Cardiac muscle cell (in vitro differentiated cells and primary cell): ENCODE data around the gene HIVEP3. TPM values are rescaled to one million over a fixed set of nuclear protein-coding genes. Genes with fewer than 3 reads are reported as not detected.
A peak's percentile ranks its signal among the peaks of the same experiment; 100 is the strongest.

Experiments used
- DNase-seq, 2 donors: peaks; one replicate each; pipeline versions ENCODE4 v3.0.0 to v3.0.0-alpha.2; 2010 to 2017; ENCODE audit warnings: low read depth in 1 of 2, low spot score in 1 of 2
- H3K27ac ChIP-seq: fragments of 200-600 bp; sonication (generic); 2 replicates; pipeline ENCODE4 v1.5.1; 2016
- H3K27me3 ChIP-seq: fragments of 200-600 bp; sonication (generic); 2 replicates; pipeline ENCODE4 v1.6.0; 2016; ENCODE audit warnings: control low read depth
- H3K36me3 ChIP-seq: fragments of 200-600 bp; sonication (generic); 2 replicates; pipeline ENCODE4 v1.5.1; 2016; ENCODE audit warnings: control low read depth
- H3K4me1 ChIP-seq: fragments of 200-600 bp; sonication (generic); 2 replicates; pipeline ENCODE4 v1.8.1; 2017; ENCODE audit warnings: low read depth, mild to moderate bottlenecking, mixed run types
- H3K4me3 ChIP-seq: fragments of 200-600 bp; sonication (generic); 2 replicates; pipeline ENCODE4 v1.5.1; 2016; ENCODE audit warnings: mild to moderate bottlenecking
- H3K9me3 ChIP-seq: fragments of 200-600 bp; sonication (generic); 2 replicates; pipeline ENCODE4 v1.5.1; 2017; ENCODE audit warnings: low read depth, mild to moderate bottlenecking, control low read depth
- CTCF ChIP-seq: IDR thresholded peaks from 2 replicates; pipeline ENCODE4 v1.5.1; 2012; ENCODE audit warnings: low read depth, mild to moderate bottlenecking, low read length
- polyA plus RNA-seq: library from polyadenylated mRNA; unstranded; fragments of >200 nt; fragmentation: Nextera tagmentation; extraction: Ambion mirVana; gene quantifications from 2 replicates; pipeline ENCODE4 v1.2.1, GENCODE V29; 2016
- total RNA-seq: library from RNA; depleted of rRNA; stranded (reverse); fragments of >200 nt; gene quantifications from 2 replicates; pipeline ENCODE4 v1.2.3, GENCODE V29; 2016

Gene HIVEP3
- total and polyA plus RNA-seq, 2 experiments from 2014 or later, result 0.42 to 0.62 TPM

GRCh38 chr1:41616563-41616962, 302.2 kb downstream of the HIVEP3 start:
- no peak for DNase-seq
- Histone ChIP-seq H3K4me1 (no peaks in the 10 kb centered on the region), H3K36me3 (no peaks in the 10 kb centered on the region), H3K27me3 (no peaks in the 10 kb centered on the region), H3K4me3 (no peak overlapping the region), H3K9me3 (no peaks in the 10 kb centered on the region), H3K27ac (no peak overlapping the region)
- no peak for TF ChIP-seq CTCF

DNA sequence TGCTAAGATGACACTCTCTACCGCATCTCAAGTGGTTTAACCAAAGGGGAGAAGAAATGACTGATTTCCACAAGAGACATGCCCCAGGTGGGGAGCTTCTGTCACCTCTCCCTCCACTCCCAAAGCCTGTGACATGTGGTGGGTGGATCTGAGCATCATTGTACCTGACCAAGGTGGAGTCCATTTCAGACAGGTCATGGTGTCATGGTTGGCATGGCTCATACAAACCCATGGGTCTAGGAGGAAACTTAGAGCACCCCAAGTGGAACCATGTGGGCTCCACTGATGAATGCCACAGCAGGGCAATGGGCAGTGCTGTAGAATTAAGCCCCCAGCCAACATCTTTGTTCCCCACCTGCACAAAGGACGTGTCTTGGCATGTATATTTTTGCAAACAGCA, 302.7 kb downstream of the HIVEP3 start:
- no peaks in the 10 kb centered on the region for H3K36me3 ChIP-seq
- TF ChIP-seq CTCF, result no peak
- no peaks in the 10 kb centered on the region for H3K27me3 ChIP-seq
- no peaks in the 10 kb centered on the region for H3K4me1 ChIP-seq
- H3K9me3 ChIP-seq, result no peaks in the 10 kb centered on the region
- DNase-seq, result no peak
- H3K4me3 ChIP-seq, result no peak overlapping the region
- H3K27ac ChIP-seq, result no peak overlapping the region

DNA sequence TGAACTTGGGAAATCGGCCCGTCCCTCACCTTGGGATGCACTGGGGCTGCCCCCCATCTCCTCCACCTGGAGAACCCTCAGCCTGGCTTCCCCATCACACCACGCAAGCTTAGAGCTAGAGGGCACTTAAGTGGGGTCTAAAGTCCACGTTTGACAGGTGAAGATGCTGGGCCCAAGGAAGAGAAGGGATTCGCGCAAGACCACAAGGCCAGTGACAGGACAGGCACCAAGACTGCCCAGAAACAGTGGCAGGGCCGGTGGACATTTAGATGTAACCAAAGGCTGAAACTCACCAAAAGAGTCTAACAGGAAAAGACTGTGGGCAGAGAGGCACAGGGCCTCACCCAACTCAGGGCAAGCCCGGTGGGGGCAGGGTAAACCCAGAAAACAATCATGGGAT, 303.4 kb downstream of the HIVEP3 start:
- TF ChIP-seq CTCF, result no peak
- no peak for DNase-seq
- no peak overlapping the region for H3K4me3 ChIP-seq
- no peaks in the 10 kb centered on the region for H3K36me3 ChIP-seq
- no peaks in the 10 kb centered on the region for H3K27me3 ChIP-seq
- H3K9me3 ChIP-seq, result no peaks in the 10 kb centered on the region
- no peaks in the 10 kb centered on the region for H3K4me1 ChIP-seq
- H3K27ac ChIP-seq, result no peak overlapping the region

- DNase-seq, result no peak
- no peaks in the 10 kb centered on the region for H3K4me1 ChIP-seq
- no peaks in the 10 kb centered on the region for H3K9me3 ChIP-seq
- H3K27me3 ChIP-seq, result no peaks in the 10 kb centered on the region
- H3K27ac ChIP-seq, result no peak overlapping the region
- TF ChIP-seq CTCF, result no peak
- H3K36me3 ChIP-seq, result no peaks in the 10 kb centered on the region
- H3K4me3 ChIP-seq, result no peak overlapping the region
These were observed 303.9 kb downstream of the HIVEP3 start for GRCh38 chr1:41614818-41615217.

DNA sequence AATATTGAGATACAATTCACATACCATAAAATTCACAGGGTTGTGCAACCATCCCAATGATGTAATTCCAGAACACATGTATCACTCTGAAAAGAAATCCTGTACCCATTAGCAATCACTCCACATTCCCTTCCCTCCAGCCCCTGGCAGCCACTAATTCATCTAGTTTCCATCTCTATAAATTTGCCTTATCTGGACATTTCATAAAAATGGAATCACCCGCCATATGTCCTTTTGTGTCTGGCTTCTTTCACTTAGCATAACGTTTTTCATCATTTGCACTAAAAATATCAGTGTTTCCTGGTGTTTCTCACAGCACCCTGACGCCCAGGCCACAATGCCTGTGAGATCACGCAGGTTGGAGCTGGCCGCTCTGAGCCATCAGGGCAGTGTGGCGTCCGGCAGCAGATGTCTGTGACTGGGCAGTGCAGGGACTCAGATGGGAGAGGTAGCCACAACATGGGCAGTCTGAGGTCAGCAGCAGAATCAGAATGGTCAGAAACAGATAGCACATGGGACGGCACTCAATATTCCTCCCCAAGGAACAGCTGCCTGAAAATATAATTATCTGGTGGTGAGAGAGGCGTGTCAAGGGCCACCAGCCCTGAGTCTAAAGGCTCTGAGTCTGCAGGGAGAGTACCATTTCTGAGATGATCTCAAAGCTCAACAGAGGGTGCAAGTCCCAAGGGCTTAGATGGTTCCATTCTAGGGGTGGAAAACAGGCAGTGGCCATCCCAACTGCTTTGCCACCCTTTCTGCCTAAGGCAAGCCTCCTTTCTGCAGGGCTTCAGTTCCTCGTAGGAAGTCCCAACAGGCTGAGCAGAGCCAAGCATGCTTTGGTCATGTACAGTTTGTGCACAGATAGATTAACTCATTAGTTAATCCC, 304.8 kb downstream of the HIVEP3 start:
- no peak for TF ChIP-seq CTCF
- Histone ChIP-seq H3K4me3 (no peak overlapping the region), H3K4me1 (no peaks in the 10 kb centered on the region), H3K27me3 (no peaks in the 10 kb centered on the region), H3K36me3 (no peaks in the 10 kb centered on the region), H3K9me3 (no peaks in the 10 kb centered on the region), H3K27ac (no peak overlapping the region)
- peak in 1 of 2 donors; percentile 81 for DNase-seq
